CD14-positive monocyte (primary cell): Measurements from ENCODE around the gene STPG2. TPM values are rescaled to one million over a fixed set of nuclear protein-coding genes. Genes with fewer than 3 reads are reported as not detected.

Experiments
- DNase-seq, 3 donors: peaks; one replicate each; pipeline ENCODE4 v3.0.0-alpha.2; 2011 to 2022
- H2AFZ ChIP-seq: 2 replicates; pipeline ENCODE4 v1.6.0; 2012; ENCODE audit warnings: mild to moderate bottlenecking, low read depth, low read length, inconsistent platforms; ENCODE audit not compliant: insufficient read depth, poor library complexity, severe bottlenecking
- H3K27ac ChIP-seq, 2 donors: 1 replicate in 1 of 2; 2 replicates in 1 of 2; pipeline ENCODE4 v1.5.1; 2012 to 2013; ENCODE audit warnings: low read length in 2 of 2, control low read depth in 1 of 2, inconsistent platforms in 1 of 2, low read depth in 1 of 2, mild to moderate bottlenecking in 1 of 2
- H3K27me3 ChIP-seq, 2 donors: one replicate each; pipeline versions ENCODE4 v1.6.0 to v1.6.1; 2011 to 2013; ENCODE audit warnings: low read length in 2 of 2; ENCODE audit not compliant: control insufficient read depth in 2 of 2, insufficient read depth in 2 of 2
- H3K36me3 ChIP-seq, 2 donors: replicated peaks in 1 of 2; 1 replicate in 1 of 2; 2 replicates in 1 of 2; pipeline versions ENCODE4 v1.5.1 to v1.6.1; 2012 to 2013; ENCODE audit warnings: low read length in 2 of 2, control low read depth in 1 of 2, inconsistent platforms in 1 of 2, mild to moderate bottlenecking in 1 of 2; ENCODE audit not compliant: insufficient read depth in 2 of 2, control insufficient read depth in 1 of 2
- H3K4me1 ChIP-seq, 2 donors: 1 replicate in 1 of 2; 2 replicates in 1 of 2; pipeline versions ENCODE4 v1.5.1 to v1.6.1; 2012 to 2013; ENCODE audit warnings: low read length in 2 of 2, control low read depth in 1 of 2, inconsistent platforms in 1 of 2, mild to moderate bottlenecking in 1 of 2, moderate library complexity in 1 of 2; ENCODE audit not compliant: insufficient read depth in 2 of 2, control insufficient read depth in 1 of 2
- H3K4me2 ChIP-seq: replicated peaks from 2 replicates; pipeline ENCODE3; 2012; ENCODE audit warnings: low read length, moderate library complexity, mild to moderate bottlenecking; ENCODE audit not compliant: poor library complexity, severe bottlenecking; ENCODE audit errors: extremely low read depth
- H3K4me3 ChIP-seq, 3 experiments: fragments of 200-600 bp in 1 of 3; sonication (generic) in 1 of 3; replicated peaks in 1 of 3; 1 replicate in 2 of 3; 2 replicates in 1 of 3; pipeline ENCODE4 v1.5.1; 2011 to 2013; ENCODE audit warnings: low read length in 3 of 3, mild to moderate bottlenecking in 3 of 3, control low read depth in 2 of 3, low read depth in 2 of 3, inconsistent platforms in 1 of 3, moderate library complexity in 1 of 3
- H3K79me2 ChIP-seq: 2 replicates; pipeline ENCODE4 v1.6.0; 2012; ENCODE audit warnings: mild to moderate bottlenecking, control low read depth, inconsistent platforms, low read length, moderate library complexity; ENCODE audit not compliant: insufficient read depth
- H3K9ac ChIP-seq: 2 replicates; pipeline ENCODE4 v1.6.0; 2017; ENCODE audit warnings: low read length, mild to moderate bottlenecking; ENCODE audit not compliant: insufficient read depth, poor library complexity, severe bottlenecking
- H3K9me3 ChIP-seq, 2 donors: replicated peaks in 1 of 2; 1 replicate in 1 of 2; 2 replicates in 1 of 2; pipeline versions ENCODE4 v1.5.1 to v1.6.1; 2012 to 2013; ENCODE audit warnings: low read length in 2 of 2, control low read depth in 1 of 2; ENCODE audit not compliant: control insufficient read depth in 1 of 2, insufficient read depth in 1 of 2
- H4K20me1 ChIP-seq: 2 replicates; pipeline ENCODE4 v1.6.0; 2012; ENCODE audit warnings: mild to moderate bottlenecking, low read length, control low read depth, moderate library complexity; ENCODE audit not compliant: insufficient read depth
- H3K27ac Mint-ChIP-seq, 7 donors: one replicate each; pipeline ENCODE4 v1.8.0; 2020; ENCODE audit warnings: mild to moderate bottlenecking in 7 of 7, mixed read lengths in 7 of 7, moderate library complexity in 6 of 7, inconsistent platforms in 2 of 7
- H3K27me3 Mint-ChIP-seq, 3 donors: one replicate each; pipeline ENCODE4 v1.8.0; 2021 to 2022; ENCODE audit warnings: low read depth in 3 of 3, mild to moderate bottlenecking in 3 of 3, mixed read lengths in 3 of 3, moderate library complexity in 3 of 3, inconsistent platforms in 1 of 3
- H3K36me3 Mint-ChIP-seq, 2 donors: one replicate each; pipeline ENCODE4 v1.8.0; 2020; ENCODE audit warnings: mixed read lengths in 2 of 2, inconsistent platforms in 1 of 2, mild to moderate bottlenecking in 1 of 2
- H3K4me1 Mint-ChIP-seq: one replicate; pipeline ENCODE4 v1.8.0; 2020; ENCODE audit warnings: mild to moderate bottlenecking, mixed read lengths
- H3K4me3 Mint-ChIP-seq, 2 donors: one replicate each; pipeline ENCODE4 v1.8.0; 2020; ENCODE audit warnings: mild to moderate bottlenecking in 2 of 2, mixed read lengths in 2 of 2, moderate library complexity in 1 of 2
- H3K9me3 Mint-ChIP-seq, 7 donors: one replicate each; pipeline ENCODE4 v1.8.0; 2020 to 2022; ENCODE audit warnings: mixed read lengths in 7 of 7, mild to moderate bottlenecking in 6 of 7, moderate library complexity in 6 of 7, inconsistent platforms in 2 of 7
- WGBS: methylation state at CpG from one replicate; pipeline ENCODE4 v1.1.5; 2013; ENCODE audit warnings: missing lambda C conversion rate; ENCODE audit not compliant: insufficient coverage; 5-methylcytosine and 5-hydroxymethylcytosine counted together
- intact Hi-C, 2 donors: fragments of 100-400 bp; cut with micrococcal nuclease; formaldehyde crosslinking; loops; one replicate each; pipeline versions ENCODE4 v1.15.0 to v1.15.1; 2023
- polyA plus RNA-seq, 3 donors: library from polyadenylated mRNA; depleted of rRNA in 1 of 3; unstranded in 2 of 3; stranded (reverse) in 1 of 3; fragments of 300-500 nt in 2 of 3; fragments of >200 nt in 1 of 3; fragmentation: Illumina TruSeq in 2 of 3; gene quantifications; 1 replicate in 2 of 3; 2 replicates in 1 of 3; pipeline ENCODE4 v1.2.3, GENCODE V29; 2012 to 2021
- TF ChIP-seq, protein P1 (sequence below): fragments of 200-600 bp; IDR thresholded peaks from one replicate; pipeline ENCODE4 v1.8.0; 2022; ENCODE audit warnings: antibody characterized with exemption, mild to moderate bottlenecking

STPG2 gene
- polyA plus RNA-seq, 3 donors = 0.04 TPM; not detected in 2

DNA sequence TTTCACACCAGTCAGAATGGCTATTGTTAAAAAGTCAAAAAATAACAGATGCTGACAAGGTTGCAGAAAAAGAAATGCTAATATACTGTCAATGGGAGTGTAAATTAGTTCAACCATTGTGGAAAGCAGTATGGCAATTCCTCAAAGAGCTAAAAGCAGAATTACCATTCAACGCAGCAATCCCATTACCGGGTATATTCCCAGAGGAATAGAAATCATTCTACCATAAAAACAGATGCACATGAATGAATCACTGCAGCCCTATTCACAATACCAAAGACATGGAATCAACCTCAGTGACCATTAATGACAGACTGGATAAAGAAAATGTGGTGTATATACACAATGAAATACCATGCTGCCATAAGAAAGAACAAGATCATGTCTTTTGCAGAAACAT is 243.0 kb downstream of the STPG2 start:
- Mint-ChIP-seq H3K4me3 (no peak overlapping the region), H3K4me1 (no peaks in the 10 kb centered on the region), H3K27me3 (no peaks in the 10 kb centered on the region), H3K9me3 (peaks cover 0 to 12% (median 8%) of the 10 kb centered on the region in 7 donors), H3K36me3 (no peaks in the 10 kb centered on the region), H3K27ac (no peak overlapping the region)
- Histone ChIP-seq H3K27me3 (no peaks in the 10 kb centered on the region), H3K4me3 (no peak overlapping the region), H3K27ac (no peak overlapping the region), H3K4me2 (no peak overlapping the region), H3K79me2 (no peaks in the 10 kb centered on the region), H2AFZ (no peak overlapping the region), H3K4me1 (no peaks in the 10 kb centered on the region), H4K20me1 (no peaks in the 10 kb centered on the region), H3K9ac (no peak overlapping the region), H3K36me3 (no peaks in the 10 kb centered on the region), H3K9me3 (peaks cover 0 to 5% of the 10 kb centered on the region in 2 donors)
- DNase-seq = no peak
- TF ChIP-seq, protein P1, sequence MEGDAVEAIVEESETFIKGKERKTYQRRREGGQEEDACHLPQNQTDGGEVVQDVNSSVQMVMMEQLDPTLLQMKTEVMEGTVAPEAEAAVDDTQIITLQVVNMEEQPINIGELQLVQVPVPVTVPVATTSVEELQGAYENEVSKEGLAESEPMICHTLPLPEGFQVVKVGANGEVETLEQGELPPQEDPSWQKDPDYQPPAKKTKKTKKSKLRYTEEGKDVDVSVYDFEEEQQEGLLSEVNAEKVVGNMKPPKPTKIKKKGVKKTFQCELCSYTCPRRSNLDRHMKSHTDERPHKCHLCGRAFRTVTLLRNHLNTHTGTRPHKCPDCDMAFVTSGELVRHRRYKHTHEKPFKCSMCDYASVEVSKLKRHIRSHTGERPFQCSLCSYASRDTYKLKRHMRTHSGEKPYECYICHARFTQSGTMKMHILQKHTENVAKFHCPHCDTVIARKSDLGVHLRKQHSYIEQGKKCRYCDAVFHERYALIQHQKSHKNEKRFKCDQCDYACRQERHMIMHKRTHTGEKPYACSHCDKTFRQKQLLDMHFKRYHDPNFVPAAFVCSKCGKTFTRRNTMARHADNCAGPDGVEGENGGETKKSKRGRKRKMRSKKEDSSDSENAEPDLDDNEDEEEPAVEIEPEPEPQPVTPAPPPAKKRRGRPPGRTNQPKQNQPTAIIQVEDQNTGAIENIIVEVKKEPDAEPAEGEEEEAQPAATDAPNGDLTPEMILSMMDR = no peak
- intact Hi-C loops = no loop called here
- no CpG with 5 or more reads among the region's 2 CpGs for WGBS

DNA sequence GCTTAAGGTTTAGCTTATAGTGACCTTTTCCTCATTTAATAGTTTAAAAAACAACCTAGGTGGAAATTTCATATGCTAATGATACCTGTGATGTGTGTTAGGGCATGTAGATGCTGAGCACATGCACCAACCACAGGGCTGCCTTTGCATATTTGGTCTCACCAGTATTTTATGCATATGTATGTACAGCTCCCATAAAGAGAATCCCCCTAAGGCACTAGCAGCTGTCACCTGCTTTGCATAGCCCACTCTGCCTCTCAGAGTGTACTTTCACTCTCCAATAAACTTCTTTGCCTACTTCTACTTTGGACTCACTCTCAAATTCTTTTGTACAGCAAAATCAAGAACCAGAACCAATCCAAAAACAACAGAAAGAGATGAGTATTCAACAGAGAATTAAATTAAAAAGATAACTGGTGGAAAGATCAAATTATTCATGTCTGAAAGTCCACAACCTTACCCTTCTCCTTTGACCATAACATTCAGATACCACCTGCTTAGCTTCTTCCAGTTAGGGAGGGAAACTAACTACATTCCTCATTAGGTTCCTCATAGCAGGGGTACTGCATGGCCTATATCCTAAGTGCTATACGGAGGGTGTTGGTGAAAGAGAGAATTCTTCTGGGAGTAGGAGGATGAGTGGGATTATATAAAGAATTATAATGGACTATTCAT is 250.5 kb downstream of the STPG2 start:
- intact Hi-C loops = no loop called here
- Histone ChIP-seq H3K9me3 (peaks cover 10 to 29% of the 10 kb centered on the region in 2 donors), H3K4me3 (no peak overlapping the region), H3K9ac (no peak overlapping the region), H3K4me1 (no peaks in the 10 kb centered on the region), H2AFZ (no peak overlapping the region), H3K27ac (no peak overlapping the region), H3K36me3 (no peaks in the 10 kb centered on the region), H3K4me2 (no peak overlapping the region), H3K79me2 (no peaks in the 10 kb centered on the region), H4K20me1 (no peaks in the 10 kb centered on the region), H3K27me3 (no peaks in the 10 kb centered on the region)
- no peaks in the 10 kb centered on the region for H3K27me3 Mint-ChIP-seq
- TF ChIP-seq, protein P1 = no peak
- H3K4me1 Mint-ChIP-seq = no peaks in the 10 kb centered on the region
- H3K4me3 Mint-ChIP-seq = no peak overlapping the region
- no CpG with 5 or more reads among the region's 1 CpG for WGBS
- H3K9me3 Mint-ChIP-seq = peaks cover 2 to 8% (median 4%) of the 10 kb centered on the region in 7 donors
- no peak for DNase-seq
- H3K36me3 Mint-ChIP-seq = no peaks in the 10 kb centered on the region
- H3K27ac Mint-ChIP-seq = no peak overlapping the region
